Measurements from ENCODE around the gene STARD7.
"Not testable (repeated sequence)": the region's sequence is repeated elsewhere in the genome, so short reads cannot be mapped to it uniquely, and the experiment has no call there.

Gene STARD7, protein sequence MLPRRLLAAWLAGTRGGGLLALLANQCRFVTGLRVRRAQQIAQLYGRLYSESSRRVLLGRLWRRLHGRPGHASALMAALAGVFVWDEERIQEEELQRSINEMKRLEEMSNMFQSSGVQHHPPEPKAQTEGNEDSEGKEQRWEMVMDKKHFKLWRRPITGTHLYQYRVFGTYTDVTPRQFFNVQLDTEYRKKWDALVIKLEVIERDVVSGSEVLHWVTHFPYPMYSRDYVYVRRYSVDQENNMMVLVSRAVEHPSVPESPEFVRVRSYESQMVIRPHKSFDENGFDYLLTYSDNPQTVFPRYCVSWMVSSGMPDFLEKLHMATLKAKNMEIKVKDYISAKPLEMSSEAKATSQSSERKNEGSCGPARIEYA

DNA sequence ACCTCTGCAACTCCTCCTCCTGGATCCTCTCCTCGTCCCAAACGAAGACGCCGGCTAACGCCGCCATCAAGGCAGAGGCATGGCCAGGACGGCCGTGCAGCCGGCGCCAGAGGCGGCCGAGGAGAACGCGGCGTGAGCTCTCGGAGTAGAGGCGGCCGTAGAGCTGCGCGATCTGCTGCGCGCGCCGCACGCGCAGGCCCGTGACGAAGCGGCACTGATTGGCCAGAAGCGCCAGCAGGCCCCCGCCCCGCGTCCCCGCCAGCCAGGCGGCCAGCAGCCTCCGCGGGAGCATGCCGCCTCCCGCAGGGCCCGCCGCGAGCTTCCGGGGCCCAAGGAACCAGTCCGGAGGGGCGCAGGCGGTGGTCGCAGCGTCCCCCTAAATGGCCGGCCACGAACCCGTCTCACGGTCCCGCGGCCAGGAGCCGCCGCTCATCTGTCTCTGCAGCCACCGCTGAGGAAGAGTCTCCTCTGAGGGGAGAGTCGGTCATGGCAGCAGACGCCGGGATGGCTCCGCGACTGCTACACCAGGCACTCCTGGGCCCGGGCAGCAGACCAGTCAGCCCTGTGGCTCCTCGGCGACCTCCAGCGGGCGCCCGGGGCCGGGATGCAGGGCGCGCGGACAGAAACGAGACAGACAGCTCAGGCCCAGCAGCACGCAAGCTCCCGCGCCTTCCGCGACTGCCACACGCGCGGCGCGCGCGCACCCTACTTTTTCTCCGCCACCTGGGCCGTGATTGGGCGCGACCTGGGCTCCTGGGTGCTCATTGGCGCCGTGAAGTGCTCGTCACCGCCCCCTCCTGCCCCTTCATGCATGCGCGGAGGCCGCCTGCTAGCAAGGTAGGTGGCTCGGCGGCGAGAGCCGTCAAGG, at the start of gene STARD7:
TSS of gene STARD7 (minus strand) at position 685 of the 868 bp plus-strand sequence. CDS start at position 292, 393 bp downstream.
- DNase-seq, result peak; percentile 100

DNA sequence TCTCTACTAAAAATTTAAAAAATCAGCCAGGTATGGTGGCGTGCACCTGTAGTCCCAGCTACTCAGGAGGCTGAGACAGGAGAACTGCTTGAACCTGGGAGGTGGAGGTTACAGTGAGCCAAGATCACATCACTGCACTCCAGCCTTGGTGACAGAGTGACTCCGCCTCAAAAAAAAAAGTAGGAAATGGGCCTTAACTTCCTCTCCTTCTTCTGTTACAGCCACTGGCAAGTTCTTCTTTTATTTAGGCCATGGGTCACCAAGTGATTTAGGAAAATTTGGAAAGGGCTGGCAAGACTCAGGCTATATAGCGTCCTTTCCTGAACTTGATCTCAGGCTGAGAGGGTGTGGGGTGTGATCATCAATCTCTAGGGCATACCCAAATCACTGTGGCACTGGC, 49.1 kb upstream of the STARD7 start:
- not testable (repeated sequence) for DNase-seq

DNA sequence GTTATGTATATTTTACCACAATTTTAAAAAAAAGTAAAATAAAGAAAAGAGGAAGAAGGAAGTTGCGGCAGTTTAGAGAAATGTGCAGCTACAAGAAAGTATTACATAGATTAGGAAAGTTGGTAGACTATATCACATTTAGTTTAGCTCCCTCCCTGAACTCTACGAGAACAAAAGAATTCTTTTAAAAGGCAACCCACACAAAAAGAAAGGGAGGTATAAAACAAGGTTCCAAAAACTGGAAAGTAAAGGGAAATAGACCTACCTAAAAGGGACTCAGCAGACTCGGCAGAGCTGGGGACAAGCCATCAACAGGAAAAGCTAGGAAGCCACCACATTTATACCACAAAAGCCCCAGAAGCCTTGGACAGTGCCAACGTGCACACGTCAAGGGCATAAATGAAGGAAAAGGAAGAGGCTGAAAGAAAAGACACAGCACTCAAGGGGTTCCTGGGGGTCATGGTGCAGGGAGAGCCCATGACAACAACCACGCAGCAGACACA, 48.0 kb upstream of the STARD7 start:
- DNase-seq, result no peak

DNA sequence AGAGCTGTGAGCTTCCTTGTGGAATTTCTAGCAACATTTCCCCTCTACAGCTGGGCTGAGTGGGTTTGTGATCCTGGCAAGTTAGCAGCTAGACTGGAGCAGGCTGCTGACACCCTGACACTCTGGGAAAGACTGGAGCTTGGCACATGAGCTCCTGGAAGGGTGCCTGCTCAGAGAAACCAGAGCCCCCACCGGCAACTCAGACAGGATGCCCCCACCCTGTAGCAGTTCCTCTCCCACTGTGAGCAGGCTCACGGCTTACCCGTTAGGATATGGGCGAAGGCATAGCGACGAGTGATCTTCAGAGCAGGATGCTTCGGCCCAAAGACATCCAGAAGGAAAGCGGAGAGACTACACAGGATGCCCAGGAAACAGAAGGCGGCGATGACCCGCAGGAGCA, 45.9 kb upstream of the STARD7 start:
- DNase-seq, result no peak

DNA sequence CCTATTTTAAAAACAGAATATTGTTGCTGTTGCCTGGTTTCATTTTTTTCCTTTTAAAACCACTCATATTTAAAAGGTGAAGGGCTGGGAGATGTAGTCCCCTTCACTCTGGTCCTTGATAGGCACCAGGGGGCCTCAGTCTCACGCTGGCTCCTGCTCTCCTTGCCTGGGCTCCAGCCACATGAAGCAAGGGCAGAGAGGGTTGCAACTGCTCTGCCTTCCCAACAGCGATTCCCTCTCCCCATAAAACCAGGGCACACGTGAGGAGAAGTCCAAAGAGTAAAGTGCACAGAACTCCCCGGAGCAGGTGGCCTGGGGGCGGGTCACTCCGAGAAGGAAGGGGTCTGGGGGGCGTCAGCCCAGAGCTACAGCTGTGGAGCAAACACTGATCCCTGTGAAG, 44.4 kb upstream of the STARD7 start:
- DNase-seq, result no peak

DNA sequence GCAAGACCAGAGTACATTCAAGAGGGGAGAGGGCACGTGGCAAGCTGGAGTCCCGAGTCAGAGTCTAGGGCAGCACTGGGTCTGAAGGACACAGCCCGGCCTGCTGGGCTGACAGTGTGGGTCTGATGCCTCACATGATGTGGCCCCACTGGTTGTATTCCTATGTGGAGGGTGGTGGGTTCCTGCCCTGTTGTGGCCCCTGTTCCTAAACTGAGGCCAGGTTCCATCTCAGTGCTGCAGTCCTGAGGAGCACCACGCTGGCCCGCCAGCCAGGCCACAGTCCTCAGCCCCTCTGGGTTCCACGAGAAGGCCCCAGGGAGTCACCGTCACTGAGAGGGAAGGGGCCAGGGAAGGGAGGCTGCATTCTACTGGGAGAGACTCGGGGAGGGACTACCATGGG, 43.9 kb upstream of the STARD7 start:
- DNase-seq, result no peak

DNA sequence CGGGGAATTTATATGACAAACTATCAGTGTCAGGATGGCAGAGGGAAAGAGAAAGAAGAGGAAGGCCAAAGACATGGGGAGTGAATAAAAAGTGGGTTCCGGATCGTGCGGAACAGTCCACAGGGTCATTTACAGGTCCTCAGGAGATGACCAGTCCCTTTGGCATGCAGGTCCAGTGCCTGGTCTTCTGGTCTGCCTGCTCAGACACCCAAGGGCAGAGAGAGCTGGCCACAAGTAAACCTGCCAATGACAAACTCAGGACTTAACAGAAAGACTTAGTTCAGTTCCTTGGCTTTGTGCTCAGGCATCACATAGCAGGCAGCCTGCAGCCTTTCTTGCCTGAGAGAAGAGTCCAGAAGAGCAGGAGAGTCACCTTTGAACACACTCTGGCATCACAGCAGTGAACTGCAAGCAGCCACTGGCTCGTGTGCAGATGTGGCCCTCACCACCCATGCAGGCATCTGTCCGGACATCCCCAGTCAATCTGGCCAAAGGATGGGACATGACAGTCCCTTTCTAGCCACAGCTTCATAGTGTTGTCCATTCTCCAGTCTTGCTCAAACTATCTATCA, 43.2 kb upstream of the STARD7 start:
- DNase-seq, result peak; percentile 67

DNA sequence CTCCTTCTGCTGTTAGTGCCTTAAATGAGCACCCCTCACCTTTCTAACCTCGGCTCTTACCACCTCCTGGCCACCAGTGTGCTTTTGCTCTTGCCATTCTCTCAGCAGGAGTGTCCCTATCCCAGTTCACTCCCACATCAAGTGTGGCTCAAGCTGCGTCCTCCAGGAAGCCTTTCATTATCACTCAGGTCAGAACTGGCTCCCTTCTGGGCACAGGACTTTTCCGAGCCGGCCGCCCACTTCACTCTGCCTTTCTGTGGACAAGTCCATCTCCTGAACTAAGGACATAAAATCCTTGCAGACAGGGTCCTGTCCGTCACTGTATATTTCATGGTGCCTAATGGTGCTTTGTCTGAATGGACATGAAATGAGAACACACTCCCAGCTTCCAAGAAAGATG, 41.6 kb upstream of the STARD7 start:
- no peak for DNase-seq

DNA sequence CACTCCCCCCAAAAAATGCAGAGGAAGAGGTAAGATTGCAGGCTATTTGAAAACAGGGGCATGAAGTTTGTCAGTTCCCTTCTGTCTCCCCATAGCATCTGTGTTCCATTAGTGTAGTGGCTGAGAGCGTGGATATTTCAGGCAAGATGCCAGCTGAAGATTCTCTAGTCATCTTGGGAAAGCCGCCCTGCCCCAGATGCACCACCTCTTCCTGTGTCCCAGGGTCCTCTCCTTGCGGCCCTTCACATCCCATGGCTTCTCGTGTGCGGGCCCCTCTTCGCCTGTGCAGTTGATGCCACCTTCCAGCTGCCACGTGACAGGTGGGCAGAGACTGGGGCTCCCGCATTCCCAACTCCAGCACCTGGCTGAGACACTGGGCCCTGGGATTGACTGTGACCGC, 41.0 kb upstream of the STARD7 start:
- no peak for DNase-seq

DNA sequence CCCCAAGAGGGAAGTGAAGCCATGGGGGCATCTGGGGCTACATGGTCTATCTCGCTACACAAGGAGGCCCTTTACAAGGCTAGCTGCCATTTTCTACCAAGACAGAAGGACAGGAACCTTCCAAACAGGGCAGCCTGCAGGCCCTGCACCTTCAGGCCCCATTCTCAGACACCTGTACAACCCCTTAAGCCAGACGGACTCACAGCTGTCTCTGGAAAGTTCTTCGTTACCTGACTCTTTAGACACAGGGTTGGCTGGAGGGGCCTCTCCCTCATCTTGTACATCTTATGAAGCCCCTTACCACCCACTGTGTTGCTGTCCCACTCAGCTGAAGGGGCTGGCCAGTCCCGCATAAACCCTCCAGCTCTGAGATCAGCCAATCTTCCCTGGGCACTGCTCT, 40.0 kb upstream of the STARD7 start:
- DNase-seq, result no peak

DNA sequence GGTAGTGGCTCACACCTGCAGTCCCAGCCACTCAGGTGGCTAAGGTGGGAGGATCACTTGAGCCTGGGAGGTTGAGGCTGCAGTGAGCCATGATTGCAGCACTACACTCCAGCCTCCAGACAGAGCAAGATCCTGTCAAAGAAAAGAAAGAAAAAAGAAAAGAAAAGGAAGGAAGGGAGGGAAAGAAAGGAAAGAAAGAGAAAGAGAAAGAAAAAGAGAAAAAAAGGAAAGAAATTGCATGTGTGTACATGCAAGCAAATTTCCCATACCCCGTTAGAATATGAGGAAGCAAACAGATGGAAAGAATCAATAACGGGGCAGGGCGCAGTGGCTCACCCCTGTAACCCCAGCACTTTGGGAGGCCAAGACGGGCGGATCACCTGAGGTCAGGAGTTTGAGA, 39.3 kb upstream of the STARD7 start:
- DNase-seq, result no peak

DNA sequence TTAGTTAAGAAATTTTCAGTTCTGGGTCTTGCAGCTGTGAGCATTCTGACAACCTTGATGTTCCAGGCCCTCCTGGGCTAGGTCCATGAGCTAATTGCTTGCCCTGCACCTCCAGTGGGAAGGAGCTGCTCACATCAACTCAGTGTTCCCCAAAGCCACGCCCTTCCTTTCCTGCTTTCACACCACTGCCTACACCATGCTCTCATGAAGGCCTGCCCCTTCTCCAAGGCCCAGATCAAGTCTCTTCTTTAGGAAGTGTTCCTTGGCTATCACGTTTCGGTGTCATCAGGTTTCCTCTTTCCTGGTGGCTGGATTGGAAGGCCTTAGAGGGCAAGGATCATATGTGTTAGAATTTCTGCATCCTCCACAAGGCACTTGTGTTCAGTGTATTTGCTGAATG, 38.4 kb upstream of the STARD7 start:
- no peak for DNase-seq

DNA sequence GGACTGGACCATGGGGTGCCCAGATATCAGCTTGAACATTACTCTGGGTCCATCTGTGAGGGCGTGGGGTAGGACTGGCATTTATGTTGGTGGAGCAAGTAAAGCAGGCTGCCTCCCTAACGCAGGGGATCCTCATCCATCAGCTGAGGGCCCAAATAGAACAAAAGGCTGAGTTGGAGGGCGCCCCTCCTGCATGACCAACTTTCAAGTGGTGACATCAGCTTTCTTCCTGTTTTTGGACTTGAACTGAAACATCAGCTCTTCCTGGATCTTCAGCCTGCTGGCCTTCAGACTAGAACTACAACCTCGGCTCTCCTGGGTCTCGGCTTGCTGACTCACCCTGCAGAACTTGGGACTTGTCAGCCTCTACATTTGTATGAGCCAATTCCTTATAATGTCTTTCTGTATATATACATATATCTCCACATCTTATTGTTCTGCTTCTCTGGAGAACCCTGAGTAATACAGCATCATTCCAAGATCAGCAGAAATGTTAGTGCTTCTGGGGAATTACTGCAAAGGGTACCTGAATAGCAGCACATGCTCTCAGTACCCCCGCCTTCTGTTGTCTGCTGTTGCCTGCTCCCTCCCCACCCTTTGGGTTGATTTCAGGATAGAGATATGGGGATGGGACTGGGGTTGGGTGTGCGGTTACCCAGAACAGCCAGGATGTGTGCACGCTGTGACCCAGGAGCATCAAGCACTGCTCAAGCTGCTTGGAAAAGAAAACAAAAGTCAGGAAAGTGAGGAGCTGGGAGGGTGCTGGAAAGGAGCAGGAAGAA, 37.2 kb upstream of the STARD7 start:
- no peak for DNase-seq

DNA sequence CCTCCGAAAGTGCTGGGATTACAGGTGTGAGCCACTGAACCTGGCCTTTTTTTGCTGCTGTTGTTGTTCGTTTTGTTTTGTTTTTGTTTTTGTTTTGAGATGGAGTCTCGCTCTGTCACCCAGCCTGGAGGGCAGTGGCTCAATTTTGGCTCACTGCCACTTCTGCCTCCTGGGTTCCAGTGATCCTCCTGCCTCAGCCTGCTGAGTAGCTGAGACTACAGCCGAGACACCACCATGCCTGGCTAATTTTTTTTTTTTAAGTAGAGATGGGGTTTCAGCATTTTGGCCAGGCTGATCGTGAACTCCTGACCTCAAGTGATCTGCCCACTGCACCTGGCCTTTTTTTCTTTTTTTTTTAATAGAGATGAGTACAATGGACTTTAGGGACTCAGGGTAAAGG, 35.2 kb upstream of the STARD7 start:
- DNase-seq, result no peak

DNA sequence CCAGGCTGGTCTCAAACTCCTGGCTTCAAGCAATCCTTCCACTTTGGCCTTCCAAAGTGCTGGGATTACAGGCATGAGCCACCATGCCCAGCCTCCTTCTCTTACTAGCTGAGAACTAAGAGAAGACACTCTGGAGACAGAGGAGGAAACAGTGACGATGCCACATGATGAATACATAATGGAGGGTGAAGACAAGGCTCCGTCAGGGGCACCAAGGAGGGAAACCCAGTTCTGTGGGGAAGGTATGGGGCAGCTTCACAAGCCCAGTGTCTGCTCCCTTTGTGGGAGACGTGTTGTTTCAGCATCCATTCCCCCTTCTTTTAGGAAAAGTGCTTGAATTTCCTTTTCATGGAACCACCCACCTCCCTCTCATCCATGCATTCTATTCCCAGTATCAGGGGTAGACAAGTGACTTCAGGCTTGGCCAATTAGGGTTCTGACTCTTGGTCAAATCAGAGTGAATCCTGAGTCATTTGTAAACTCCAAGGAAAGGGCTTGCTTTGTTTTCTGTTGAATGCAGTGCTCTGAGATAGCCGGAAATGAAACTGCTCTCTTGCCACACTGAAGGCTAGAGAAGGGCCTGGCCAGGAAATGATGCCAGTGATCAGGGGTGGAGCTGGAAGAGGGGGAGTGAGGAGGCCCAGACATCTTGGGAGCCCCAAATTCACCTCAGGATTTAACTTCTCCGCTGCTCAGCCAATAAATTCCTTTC, 33.4 kb upstream of the STARD7 start:
- DNase-seq, result no peak

DNA sequence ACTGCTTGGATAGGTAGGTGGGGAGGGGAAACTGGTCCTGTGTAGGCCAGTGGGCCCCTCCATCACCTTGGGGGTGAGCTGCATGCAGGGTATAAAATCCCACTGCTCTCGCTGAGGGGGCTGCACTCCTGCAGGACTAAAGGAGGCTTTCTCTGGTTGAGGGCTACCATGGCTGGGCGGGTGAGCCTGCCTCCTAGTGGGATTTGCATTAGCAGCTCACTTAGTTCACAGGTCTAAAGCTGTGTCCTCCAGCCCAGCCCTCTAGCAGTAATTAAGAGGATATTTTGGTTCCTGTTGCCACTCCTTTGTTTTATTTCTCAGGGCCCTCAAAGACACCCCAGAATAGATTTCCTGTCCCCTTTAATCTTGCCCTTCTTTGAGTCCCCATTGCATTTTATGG, 32.6 kb upstream of the STARD7 start:
- no peak for DNase-seq

DNA sequence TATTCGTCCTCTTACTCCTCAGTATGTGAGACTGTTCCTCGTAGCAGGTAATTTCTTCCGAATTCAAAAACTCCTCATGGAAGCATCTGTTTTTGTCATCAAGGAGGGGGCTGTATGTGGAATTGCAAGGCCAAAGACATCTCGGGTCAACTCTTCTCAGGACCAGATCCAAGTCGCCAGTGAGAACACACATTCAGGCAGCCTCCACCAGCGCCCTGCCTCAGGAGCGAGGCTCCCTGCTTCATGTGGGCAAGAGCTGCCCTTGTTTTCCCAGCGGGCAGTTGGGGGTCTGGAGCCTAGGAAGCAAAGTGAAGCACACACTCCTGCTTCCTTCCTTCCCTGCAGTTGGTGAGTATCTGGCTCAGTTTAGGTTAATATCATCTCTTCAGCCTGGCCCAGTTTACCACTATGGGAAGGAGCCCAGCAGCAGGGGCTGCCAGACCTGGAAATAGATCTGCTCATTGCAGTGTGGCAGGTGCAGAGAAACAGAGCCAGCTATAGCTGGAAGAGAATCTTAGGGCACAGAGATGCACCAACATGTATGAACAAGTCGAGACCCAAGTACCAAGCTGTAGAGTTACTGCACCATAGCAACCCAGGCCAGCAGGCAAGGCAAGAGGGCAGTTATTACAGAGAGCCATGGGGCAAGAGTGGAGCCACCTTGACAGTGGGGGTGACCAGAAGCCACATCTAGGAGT, 31.9 kb upstream of the STARD7 start:
- DNase-seq, result no peak

DNA sequence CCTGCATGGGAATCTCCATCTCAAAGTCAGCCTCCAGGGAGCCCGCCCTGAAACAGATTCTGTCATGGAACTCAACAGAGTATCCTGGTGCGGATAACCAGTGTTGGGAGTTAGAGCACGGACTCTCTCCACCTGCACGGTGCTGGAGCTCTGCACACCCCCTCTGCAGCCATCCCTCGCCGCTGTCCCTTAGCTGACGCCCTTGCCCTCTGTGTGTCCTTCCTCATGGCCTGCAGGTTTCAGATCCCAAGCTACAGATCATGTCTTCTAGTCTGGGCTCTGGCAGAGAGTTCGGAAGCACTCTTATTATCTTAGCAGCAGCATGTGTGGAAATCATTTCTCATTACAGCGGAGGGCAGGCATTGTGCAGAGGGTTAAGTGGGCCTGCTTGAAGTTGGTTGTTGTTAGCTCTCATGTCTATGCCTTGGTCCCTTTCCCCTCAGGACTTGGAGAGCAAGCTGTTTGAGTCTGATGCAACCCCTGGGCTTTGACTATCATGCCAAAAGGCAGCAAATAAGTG, 31.2 kb upstream of the STARD7 start:
- DNase-seq, result no peak

DNA sequence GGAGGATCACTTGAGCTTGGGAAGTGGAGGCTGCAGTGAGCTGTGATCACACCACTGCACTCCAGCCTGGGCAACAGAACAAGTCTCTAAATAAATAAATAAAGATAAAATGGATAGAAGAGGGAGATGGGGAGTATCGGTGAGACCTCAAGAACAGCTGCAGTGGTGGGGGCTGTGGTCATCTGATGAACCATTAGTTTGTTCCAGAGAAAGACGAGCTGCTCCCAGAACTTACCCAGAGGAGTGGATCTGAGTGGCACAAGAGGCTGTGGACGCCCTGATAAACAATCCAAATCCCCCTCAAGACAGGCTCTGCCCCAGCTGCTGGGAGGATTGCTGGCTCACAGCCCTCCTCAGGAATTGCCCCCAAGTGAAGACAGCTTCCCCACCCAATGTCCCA, 30.5 kb upstream of the STARD7 start:
- no peak for DNase-seq

DNA sequence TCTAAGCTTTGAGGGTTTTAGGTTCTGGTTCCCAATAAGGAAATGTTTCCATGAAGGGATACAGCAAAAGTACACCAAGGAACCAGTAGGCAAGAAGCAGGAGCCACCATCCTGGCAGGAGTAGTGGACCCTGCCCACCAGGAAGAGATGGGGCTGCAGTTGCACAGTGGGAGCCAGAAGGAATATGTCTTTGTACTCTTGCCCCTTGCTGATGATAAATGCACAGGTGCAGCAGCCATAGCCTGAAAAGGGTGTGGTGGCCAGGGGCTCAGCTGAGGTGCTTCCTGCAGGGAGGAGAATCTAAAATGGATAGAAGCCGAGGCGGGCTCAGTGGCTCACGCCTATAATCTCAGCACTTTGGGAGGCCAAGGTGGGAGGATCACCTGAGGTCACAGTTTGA, 29.6 kb upstream of the STARD7 start:
- no peak for DNase-seq

DNA sequence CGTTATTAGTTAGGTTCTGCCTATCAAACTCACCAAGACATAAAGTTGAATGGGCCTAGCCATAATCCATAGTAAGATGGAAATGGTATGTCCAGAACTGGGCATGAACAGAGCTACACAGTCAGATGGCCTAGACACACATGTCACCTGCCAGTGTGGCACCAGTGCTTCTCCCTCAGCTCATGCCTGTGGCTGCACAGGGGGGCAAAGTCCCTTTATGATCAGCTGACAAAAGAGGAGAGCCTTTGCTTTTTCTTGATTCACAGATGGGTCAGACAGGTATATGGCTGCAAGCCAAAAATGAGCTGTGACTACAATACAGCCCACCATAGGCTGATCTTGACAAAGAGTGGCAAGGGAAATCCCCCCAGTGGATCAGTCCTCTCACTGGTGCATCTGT, 28.3 kb upstream of the STARD7 start:
- no peak for DNase-seq
